GM12878 (cell line): Measurements from ENCODE around the gene MR1. TPM values are rescaled to one million over a fixed set of nuclear protein-coding genes. Genes with fewer than 3 reads are reported as not detected.
A peak's percentile ranks its signal among the peaks of the same experiment; 100 is the strongest.

Experiments used
- ATAC-seq: fragments of 200-7000 bp; cut with Tn5 transposase; 3 replicates; pipeline ENCODE4 v1.9.1; 2020; ENCODE audit warnings: mild to moderate bottlenecking, moderate library complexity
- BruUV-seq: library from RNA; stranded (reverse); fragments of 400-500 nt; replicated peaks from 2 replicates; lab custom pipeline; 2021; lab: Mats Ljungman, UMichigan
- CTCF ChIA-PET: fragments of 300-600 bp; sonication (Branson Sonifier 250); formaldehyde crosslinking; extraction: SDS; loops from one replicate; lab custom pipeline; 2021; ENCODE audit warnings: inconsistent platforms; lab: Yijun Ruan, JAX
- POLR2A ChIA-PET: fragments of 350-600 bp; formaldehyde crosslinking; extraction: SDS; loops from one replicate; lab custom pipeline; 2021; ENCODE audit warnings: inconsistent platforms; lab: Charles Lee
- RAD21 ChIA-PET: fragments of 300-600 bp; sonication (Branson Sonifier 250); formaldehyde crosslinking; loops from one replicate; lab custom pipeline; 2023; ENCODE audit warnings: antibody characterized with exemption; ENCODE audit not compliant: unreplicated experiment; lab: Charles Lee
- SMC1A ChIA-PET: fragments of 300-600 bp; sonication (Branson Sonifier 250); formaldehyde crosslinking; loops from one replicate; lab custom pipeline; 2023; ENCODE audit not compliant: unreplicated experiment, uncharacterized antibody; lab: Charles Lee
- DNase-seq: peaks from one replicate; pipeline ENCODE4 v3.0.0-alpha.2; 2011; ENCODE audit warnings: low read depth, low spot score
- FAIRE-seq: peaks from 3 replicates; lab custom pipeline; 2011; peaks lifted over from hg19 to GRCh38; lab: Jason Lieb, UNC
- H2AFZ ChIP-seq: 2 replicates; pipeline ENCODE4 v1.6.0; 2011; ENCODE audit warnings: low read depth, low read length, control low read depth; ENCODE audit not compliant: control insufficient read depth
- H3K27ac ChIP-seq: 2 replicates; pipeline ENCODE4 v1.5.1; 2011; ENCODE audit warnings: control low read depth; ENCODE audit not compliant: control insufficient read depth, insufficient read depth
- H3K27me3 ChIP-seq, 2 experiments: replicated peaks in 1 of 2; 2 replicates each; pipeline versions ENCODE4 v1.6.0 to v1.6.1; 2011; ENCODE audit warnings: low read length in 1 of 2; ENCODE audit not compliant: control insufficient read depth in 2 of 2, insufficient read depth in 2 of 2
- H3K36me3 ChIP-seq, 2 experiments: 2 replicates each; pipeline ENCODE4 v1.5.1; 2011; ENCODE audit warnings: low read length in 1 of 2; ENCODE audit not compliant: control insufficient read depth in 2 of 2, insufficient read depth in 2 of 2
- H3K4me1 ChIP-seq: 2 replicates; pipeline ENCODE4 v1.6.1; 2011; ENCODE audit warnings: mild to moderate bottlenecking, low read length, moderate library complexity, mixed read lengths; ENCODE audit not compliant: control insufficient read depth, insufficient read depth
- H3K4me2 ChIP-seq: 2 replicates; pipeline ENCODE4 v1.6.0; 2011; ENCODE audit warnings: control low read depth; ENCODE audit not compliant: control insufficient read depth, insufficient read depth
- H3K4me3 ChIP-seq: fragments of 200-600 bp; sonication (generic); 2 replicates; pipeline ENCODE4 v1.5.1; 2016
- H3K79me2 ChIP-seq: 2 replicates; pipeline ENCODE4 v1.6.0; 2011; ENCODE audit warnings: low read length; ENCODE audit not compliant: control insufficient read depth, insufficient read depth
- H3K9ac ChIP-seq: 2 replicates; pipeline ENCODE4 v1.8.0; 2011; ENCODE audit warnings: low read length, control low read depth, mixed read lengths; ENCODE audit not compliant: control insufficient read depth, insufficient read depth
- H3K9me3 ChIP-seq: replicated peaks from 3 replicates; pipeline ENCODE4 v1.5.1; 2011; ENCODE audit warnings: mild to moderate bottlenecking, low read length; ENCODE audit not compliant: control insufficient read depth, insufficient read depth
- H4K20me1 ChIP-seq: 2 replicates; pipeline ENCODE4 v1.6.0; 2011; ENCODE audit not compliant: control insufficient read depth, insufficient read depth
- CHD2 ChIP-seq: IDR thresholded peaks from 2 replicates; pipeline ENCODE4 v1.6.1; 2011; ENCODE audit warnings: low read depth, low read length, improper control_type of control experiment, borderline replicate concordance
- EGR1 ChIP-seq, 2 experiments: IDR thresholded peaks; 1 replicate in 1 of 2; 2 replicates in 1 of 2; pipeline ENCODE4 v1.6.1; 2011 to 2012; ENCODE audit warnings: low read depth in 2 of 2, low read length in 2 of 2, borderline replicate concordance in 1 of 2, mild to moderate bottlenecking in 1 of 2, moderate library complexity in 1 of 2
- MYC ChIP-seq: IDR thresholded peaks from 2 replicates; pipeline ENCODE4 v1.6.1; 2011; ENCODE audit warnings: mild to moderate bottlenecking, low read length, moderate library complexity, inconsistent platforms; ENCODE audit not compliant: insufficient read depth, insufficient replicate concordance, insufficient read length, severe bottlenecking
- PAX5 ChIP-seq: IDR thresholded peaks from 2 replicates; pipeline ENCODE4 v1.6.1; 2011; ENCODE audit warnings: low read depth, low read length, borderline replicate concordance
- POLR2A ChIP-seq: IDR thresholded peaks from 2 replicates; pipeline ENCODE4 v1.6.1; 2011; ENCODE audit warnings: low read depth, mild to moderate bottlenecking, low read length
- SUZ12 ChIP-seq: fragments of 200-600 bp; sonication (generic); IDR thresholded peaks from one replicate; pipeline ENCODE4 v1.6.1; 2018; ENCODE audit warnings: antibody characterized with exemption, mild to moderate bottlenecking; ENCODE audit not compliant: unreplicated experiment
- TCF12 ChIP-seq: IDR thresholded peaks from 2 replicates; pipeline ENCODE4 v1.6.1; 2011; ENCODE audit warnings: low read depth, mild to moderate bottlenecking, low read length
- WGBS: methylation state at CpG from one replicate; pipeline ENCODE4 v1.1.6; 2016; ENCODE audit warnings: low lambda C conversion rate; ENCODE audit not compliant: insufficient replicate concordance, insufficient coverage; ENCODE audit errors: missing lambda C conversion rate; 5-methylcytosine and 5-hydroxymethylcytosine counted together
- in situ Hi-C: fragments of 300-500 bp; cut with MboI; formaldehyde crosslinking; loops from 9 replicates; pipeline ENCODE4 v1.14.3; 2018; ENCODE audit warnings: mixed read lengths
- intact Hi-C: fragments of 100-400 bp; cut with micrococcal nuclease; formaldehyde crosslinking; loops from one replicate; pipeline ENCODE4 v1.14.2; 2022; ENCODE audit not compliant: unreplicated experiment
- polyA plus RNA-seq, 11 experiments: library from polyadenylated mRNA; depleted of rRNA in 4 of 11; unstranded in 6 of 11; stranded (reverse) in 5 of 11; fragments of >200 nt; fragmentation: Nextera tagmentation in 4 of 11; fragmentation: Illumina TruSeq in 1 of 11; extraction: Ambion mirVana in 4 of 11; extraction: Trizol in 1 of 11; gene quantifications; 1 replicate in 1 of 11; 2 replicates in 10 of 11; pipeline versions ENCODE4 v1.2.1 to v1.2.3, GENCODE V29; 2011 to 2016; ENCODE audit warnings: inconsistent platforms in 2 of 11, missing spikeins in 2 of 11, low read depth in 1 of 11
- total RNA-seq, 4 experiments: library from RNA; depleted of rRNA in 3 of 4; stranded (reverse); fragments of >200 nt in 3 of 4; fragmentation: Illumina TruSeq in 1 of 4; extraction: Trizol in 1 of 4; gene quantifications; 2 replicates each; pipeline versions ENCODE4 v1.2.1 to v1.2.3, GENCODE V29; 2013 to 2021
- TF ChIP-seq, protein P1 (sequence below): fragments of 450-650 bp; IDR thresholded peaks from 2 replicates; pipeline ENCODE4 v1.6.1; 2017; ENCODE audit warnings: low read depth, mild to moderate bottlenecking, moderate library complexity

MR1 gene
- total and polyA plus RNA-seq, 10 of the 15 experiments (the other 5 are each of a cell fraction or from before 2014, with no cell fraction given) = 24.7 to 65.9 (median 30.9) TPM

DNA sequence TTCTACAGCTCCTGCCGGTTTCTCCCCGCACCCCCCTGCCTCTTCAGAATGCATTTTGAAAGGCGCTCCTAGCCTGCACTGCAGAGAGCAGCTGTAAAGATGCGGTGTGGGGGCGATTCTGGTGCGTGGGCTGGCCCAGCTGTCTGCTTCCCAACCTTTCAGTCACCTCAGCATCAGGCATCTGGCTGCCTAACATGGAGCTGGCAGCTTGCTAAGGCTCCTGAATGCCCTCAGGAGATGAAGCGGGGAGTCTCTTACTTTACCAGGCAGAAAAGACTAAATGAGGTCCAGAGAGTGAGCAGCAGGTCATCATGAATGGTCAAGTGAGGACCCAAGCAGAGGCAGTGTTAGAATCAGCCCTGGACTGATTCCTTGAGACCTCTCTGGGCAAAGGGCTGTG, 63.5 kb downstream of the MR1 start:
- Histone ChIP-seq H2AFZ (no peak overlapping the region), H3K27me3 (no peaks in the 10 kb centered on the region), H3K79me2 (peaks cover 23% of the 10 kb centered on the region), H3K9me3 (no peaks in the 10 kb centered on the region), H3K9ac (no peak overlapping the region), H3K36me3 (peaks cover 0 to 11% of the 10 kb centered on the region in 2 experiments; a peak in 3 of 4 replicates), H3K4me1 (peaks cover 66% of the 10 kb centered on the region), H3K4me3 (no peak overlapping the region), H3K27ac (no peak overlapping the region), H4K20me1 (peaks cover 5% of the 10 kb centered on the region; the same call in 1 of the 2 replicates), H3K4me2 (no peak overlapping the region)
- ChIA-PET CTCF (interaction anchor here (0.7 to 38.4 kb wide), 6 partner anchors 8 to 581 kb away, joined by 3 to 1067 read pairs (median 3); no protein-coding TSS in a partner anchor), RAD21 (interaction anchor here (0.9 to 26.9 kb wide), 7 partner anchors 8 to 57 kb away, joined by 3 to 966 read pairs (median 5); no protein-coding TSS in a partner anchor), POLR2A (interaction anchor here (0.9 to 16.3 kb wide), 10 partner anchors 8 to 54 kb away, joined by 3 to 256 read pairs (median 8); no protein-coding TSS in a partner anchor), SMC1A (interaction anchor here (1.0 to 39.2 kb wide), 12 partner anchors 8 to 216 kb away, joined by 3 to 1399 read pairs (median 5); partner anchors contain the start of gene IER5)
- ATAC-seq = 0 out of 3 replicates have a peak, but pooled peaks have one; percentile 3
- intact Hi-C loops = no loop called here
- no peak for FAIRE-seq
- in situ Hi-C loops = no loop called here
- no peak for DNase-seq
- BruUV-seq = no TSS peak
- WGBS = 98% methylated on average over 7 of the region's 7 CpGs
- TF ChIP-seq TCF12 (0 out of 2 replicates have a peak, but pooled peaks have one; percentile 14), EGR1 (IDR thresholded peaks at IDR 0.05; ENCODE audit: borderline replicate concordance in 1 of 2, low read depth in 2 of 2, low read length in 2 of 2) (0 out of 3 replicates have a peak, but pooled peaks of 1 of the 2 experiments have one; percentile 26), CHD2 (no peak), MYC (no peak), SUZ12 (no peak), PAX5 (no peak), POLR2A (0 out of 2 replicates have a peak, but pooled peaks have one; percentile 39)
- TF ChIP-seq, protein P1, sequence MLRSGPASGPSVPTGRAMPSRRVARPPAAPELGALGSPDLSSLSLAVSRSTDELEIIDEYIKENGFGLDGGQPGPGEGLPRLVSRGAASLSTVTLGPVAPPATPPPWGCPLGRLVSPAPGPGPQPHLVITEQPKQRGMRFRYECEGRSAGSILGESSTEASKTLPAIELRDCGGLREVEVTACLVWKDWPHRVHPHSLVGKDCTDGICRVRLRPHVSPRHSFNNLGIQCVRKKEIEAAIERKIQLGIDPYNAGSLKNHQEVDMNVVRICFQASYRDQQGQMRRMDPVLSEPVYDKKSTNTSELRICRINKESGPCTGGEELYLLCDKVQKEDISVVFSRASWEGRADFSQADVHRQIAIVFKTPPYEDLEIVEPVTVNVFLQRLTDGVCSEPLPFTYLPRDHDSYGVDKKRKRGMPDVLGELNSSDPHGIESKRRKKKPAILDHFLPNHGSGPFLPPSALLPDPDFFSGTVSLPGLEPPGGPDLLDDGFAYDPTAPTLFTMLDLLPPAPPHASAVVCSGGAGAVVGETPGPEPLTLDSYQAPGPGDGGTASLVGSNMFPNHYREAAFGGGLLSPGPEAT = no peak
- TF ChIP-seq, all 136 proteins: peak for 3
